Activated CD4-positive, alpha-beta memory T cell treated with anti-CD3 and anti-CD28 coated beads, Interleukin-2, amount 10 ng/mL, durations not matched to agents 7 days and 5 days (primary cell): ENCODE data around the gene DEFB126. TPM values are rescaled to one million over a fixed set of nuclear protein-coding genes. Genes with fewer than 3 reads are reported as not detected.
"Not testable (repeated sequence)": the region's sequence is repeated elsewhere in the genome, so short reads cannot be mapped to it uniquely, and the experiment has no call there.

ENCODE experiments used
- CTCF ChIA-PET: fragments of 350-600 bp; sonication (Branson Sonifier 250); formaldehyde crosslinking; loops from one replicate; lab custom pipeline; 2021; ENCODE audit warnings: antibody characterized with exemption, inconsistent platforms; lab: Charles Lee
- POLR2A ChIA-PET: fragments of 350-600 bp; sonication (Branson Sonifier 250); formaldehyde crosslinking; loops from one replicate; lab custom pipeline; 2021; ENCODE audit warnings: antibody characterized with exemption; lab: Charles Lee
- DNase-seq: peaks from one replicate; pipeline ENCODE4 v3.0.0-alpha.2; 2020
- H3K27ac Mint-ChIP-seq: one replicate; pipeline ENCODE4 v1.8.0; 2021; ENCODE audit warnings: mild to moderate bottlenecking, mixed read lengths
- H3K27me3 Mint-ChIP-seq: one replicate; pipeline ENCODE4 v1.8.0; 2021; ENCODE audit warnings: mixed read lengths
- H3K36me3 Mint-ChIP-seq: one replicate; pipeline ENCODE4 v1.8.0; 2021; ENCODE audit warnings: low read depth, mixed read lengths
- H3K4me1 Mint-ChIP-seq: one replicate; pipeline ENCODE4 v1.8.0; 2021; ENCODE audit warnings: mixed read lengths
- H3K4me3 Mint-ChIP-seq: one replicate; pipeline ENCODE4 v1.8.0; 2021; ENCODE audit warnings: mild to moderate bottlenecking, mixed read lengths
- H3K9me3 Mint-ChIP-seq: one replicate; pipeline ENCODE4 v1.8.0; 2021; ENCODE audit warnings: mixed read lengths
- total RNA-seq, 2 experiments: library from RNA; stranded (reverse); gene quantifications; one replicate each; pipeline ENCODE4 v1.2.3, GENCODE V29; 2021

Gene DEFB126
- total RNA-seq = not detected

- DNase-seq = no peak
- Mint-ChIP-seq H3K9me3 (peaks cover 4% of the 10 kb centered on the region), H3K36me3 (no peaks in the 10 kb centered on the region), H3K4me3 (no peak within 1 kb of the TSS), H3K4me1 (no peaks in the 10 kb centered on the region), H3K27me3 (peaks cover 37% of the 10 kb centered on the region), H3K27ac (no peak within 1 kb of the TSS)
- ChIA-PET CTCF (no interaction called here), POLR2A (no interaction called here)
Observed at GRCh38 chr20:142290-142689, at the start of gene DEFB126. Gene DEFB126 (plus strand): TSS chr20:142590. CDS start chr20:142629, 39 bp downstream.

- Mint-ChIP-seq H3K9me3 (peaks cover 4% of the 10 kb centered on the region), H3K27ac (no peak overlapping the region), H3K4me3 (no peak overlapping the region), H3K36me3 (no peaks in the 10 kb centered on the region), H3K27me3 (peaks cover 26% of the 10 kb centered on the region), H3K4me1 (no peaks in the 10 kb centered on the region)
- DNase-seq = no peak
- ChIA-PET POLR2A (no interaction called here), CTCF (no interaction called here)
Observed at GRCh38 chr20:93641-94040, 48.7 kb upstream of the DEFB126 start.

GRCh38 chr20:95215-95614, 47.2 kb upstream of the DEFB126 start:
- H3K9me3 Mint-ChIP-seq = peaks cover 4% of the 10 kb centered on the region
- CTCF ChIA-PET = no interaction called here
- peaks cover 28% of the 10 kb centered on the region for H3K27me3 Mint-ChIP-seq
- DNase-seq = no peak
- H3K4me1 Mint-ChIP-seq = no peaks in the 10 kb centered on the region
- H3K4me3 Mint-ChIP-seq = no peak overlapping the region
- POLR2A ChIA-PET = no interaction called here
- H3K27ac Mint-ChIP-seq = no peak overlapping the region
- no peaks in the 10 kb centered on the region for H3K36me3 Mint-ChIP-seq

- H3K4me3 Mint-ChIP-seq, H3K9me3 Mint-ChIP-seq, H3K4me1 Mint-ChIP-seq, H3K36me3 Mint-ChIP-seq, DNase-seq, POLR2A ChIA-PET, CTCF ChIA-PET, H3K27ac Mint-ChIP-seq: not testable (repeated sequence)
- peaks cover 26% of the 10 kb centered on the region for H3K27me3 Mint-ChIP-seq
Observed at GRCh38 chr20:97691-98090, 44.7 kb upstream of the DEFB126 start.

- CTCF ChIA-PET = no interaction called here
- DNase-seq = no peak
- H3K27ac Mint-ChIP-seq = no peak overlapping the region
- peaks cover 38% of the 10 kb centered on the region for H3K27me3 Mint-ChIP-seq
- H3K4me1 Mint-ChIP-seq = no peaks in the 10 kb centered on the region
- POLR2A ChIA-PET = no interaction called here
- no peak overlapping the region for H3K4me3 Mint-ChIP-seq
- H3K9me3 Mint-ChIP-seq = no peaks in the 10 kb centered on the region
- no peaks in the 10 kb centered on the region for H3K36me3 Mint-ChIP-seq
Observed at GRCh38 chr20:101975-102374, 40.4 kb upstream of the DEFB126 start.

GRCh38 chr20:103456-103855, 38.9 kb upstream of the DEFB126 start:
- Mint-ChIP-seq H3K27me3 (peaks cover 43% of the 10 kb centered on the region), H3K36me3 (no peaks in the 10 kb centered on the region), H3K4me3 (no peak overlapping the region), H3K9me3 (no peaks in the 10 kb centered on the region), H3K27ac (no peak overlapping the region), H3K4me1 (no peaks in the 10 kb centered on the region)
- CTCF ChIA-PET = no interaction called here
- POLR2A ChIA-PET = no interaction called here
- no peak for DNase-seq

- Mint-ChIP-seq H3K27me3 (peaks cover 33% of the 10 kb centered on the region), H3K36me3 (no peaks in the 10 kb centered on the region), H3K9me3 (no peaks in the 10 kb centered on the region), H3K4me1 (no peaks in the 10 kb centered on the region), H3K4me3 (no peak overlapping the region), H3K27ac (no peak overlapping the region)
- no peak for DNase-seq
- POLR2A ChIA-PET = no interaction called here
- CTCF ChIA-PET = no interaction called here
Observed at GRCh38 chr20:112396-112795, 30.0 kb upstream of the DEFB126 start.

- H3K27me3 Mint-ChIP-seq = peaks cover 32% of the 10 kb centered on the region
- no peak overlapping the region for H3K4me3 Mint-ChIP-seq
- H3K4me1 Mint-ChIP-seq = no peaks in the 10 kb centered on the region
- H3K9me3 Mint-ChIP-seq = no peaks in the 10 kb centered on the region
- no peak overlapping the region for H3K27ac Mint-ChIP-seq
- H3K36me3 Mint-ChIP-seq = no peaks in the 10 kb centered on the region
- no peak for DNase-seq
- CTCF ChIA-PET = no interaction called here
- POLR2A ChIA-PET = no interaction called here
Observed at GRCh38 chr20:117518-117917, 24.9 kb upstream of the DEFB126 start.

- H3K4me1 Mint-ChIP-seq, POLR2A ChIA-PET, DNase-seq, H3K27ac Mint-ChIP-seq, H3K9me3 Mint-ChIP-seq, H3K36me3 Mint-ChIP-seq, CTCF ChIA-PET, H3K4me3 Mint-ChIP-seq: not testable (repeated sequence)
- peaks cover 13% of the 10 kb centered on the region for H3K27me3 Mint-ChIP-seq
Observed at GRCh38 chr20:129786-130323, 12.5 kb upstream of the DEFB126 start.

- H3K36me3 Mint-ChIP-seq = no peaks in the 10 kb centered on the region
- ChIA-PET POLR2A (no interaction called here), CTCF (interaction anchor here (1.4 kb wide), 1 partner anchor 129 kb away, joined by 4 read pairs; no protein-coding TSS in a partner anchor)
- peaks cover 6% of the 10 kb centered on the region for H3K9me3 Mint-ChIP-seq
- no peaks in the 10 kb centered on the region for H3K4me1 Mint-ChIP-seq
- peaks cover 21% of the 10 kb centered on the region for H3K27me3 Mint-ChIP-seq
- DNase-seq = peak; percentile 18
- H3K4me3 Mint-ChIP-seq = no peak overlapping the region
- no peak overlapping the region for H3K27ac Mint-ChIP-seq
Observed at GRCh38 chr20:137668-138490, 4.5 kb upstream of the DEFB126 start.

GRCh38 chr20:145877-146276, 3.5 kb downstream of the DEFB126 start:
- no peaks in the 10 kb centered on the region for H3K36me3 Mint-ChIP-seq
- ChIA-PET POLR2A (no interaction called here), CTCF (no interaction called here)
- peaks cover 32% of the 10 kb centered on the region for H3K27me3 Mint-ChIP-seq
- no peak overlapping the region for H3K4me3 Mint-ChIP-seq
- no peaks in the 10 kb centered on the region for H3K9me3 Mint-ChIP-seq
- H3K4me1 Mint-ChIP-seq = no peaks in the 10 kb centered on the region
- DNase-seq = no peak
- no peak overlapping the region for H3K27ac Mint-ChIP-seq

GRCh38 chr20:152131-152530, 9.7 kb downstream of the DEFB126 start:
- POLR2A ChIA-PET = no interaction called here
- Mint-ChIP-seq H3K4me3 (no peak overlapping the region), H3K9me3 (no peaks in the 10 kb centered on the region), H3K4me1 (no peaks in the 10 kb centered on the region), H3K27ac (no peak overlapping the region), H3K36me3 (no peaks in the 10 kb centered on the region), H3K27me3 (peaks cover 14% of the 10 kb centered on the region)
- DNase-seq = no peak
- CTCF ChIA-PET = no interaction called here

- Mint-ChIP-seq H3K27ac (no peak within 1 kb of the TSS), H3K4me3 (no peak within 1 kb of the TSS), H3K9me3 (no peaks in the 10 kb centered on the region), H3K36me3 (no peaks in the 10 kb centered on the region), H3K27me3 (peaks cover 26% of the 10 kb centered on the region), H3K4me1 (no peaks in the 10 kb centered on the region)
- ChIA-PET CTCF (no interaction called here), POLR2A (no interaction called here)
- no peak for DNase-seq
Observed at GRCh38 chr20:157154-157553, 14.8 kb downstream of the DEFB126 start, which contains the start of gene DEFB127. Gene DEFB127 (plus strand): TSS chr20:157454. CDS start chr20:157545, 91 bp downstream.

- DNase-seq = no peak
- POLR2A ChIA-PET = no interaction called here
- no peaks in the 10 kb centered on the region for H3K9me3 Mint-ChIP-seq
- H3K4me1 Mint-ChIP-seq = no peaks in the 10 kb centered on the region
- H3K36me3 Mint-ChIP-seq = no peaks in the 10 kb centered on the region
- H3K27ac Mint-ChIP-seq = no peak overlapping the region
- H3K4me3 Mint-ChIP-seq = no peak overlapping the region
- H3K27me3 Mint-ChIP-seq = peaks cover 22% of the 10 kb centered on the region
- CTCF ChIA-PET = no interaction called here
Observed at GRCh38 chr20:164618-165017, 22.2 kb downstream of the DEFB126 start.
